ENCODE measurements around the gene CFAP61.

GRCh38 chr20:20052074-20052970 is at the start of gene CFAP61, which contains the start of gene CRNKL1:
- TF ChIP-seq CTCF (IDR thresholded peaks at IDR 0.05 in 8 of 11, conservative IDR thresholded peaks at IDR 0.05 in 3 of 11) = peak in 10 of 11 experiments; percentile 9 to 64 (median 33)
- no peak for TF ChIP-seq POLR2A (IDR thresholded peaks at IDR 0.05)
